HL-60 (cell line): ENCODE measurements around the gene ZBP1.

ENCODE experiments used
- DNase-seq, 2 experiments: peaks; one replicate each; pipeline ENCODE4 v3.0.0-alpha.2; 2010 to 2020; ENCODE audit warnings: low read depth in 1 of 2, low spot score in 1 of 2
- H3K27ac ChIP-seq: fragments of 250-450 bp; sonication (Bioruptor Pico); replicated peaks from 2 replicates; pipeline ENCODE4 v1.5.1; 2020; ENCODE audit warnings: mild to moderate bottlenecking, moderate library complexity
- H3K27me3 ChIP-seq: fragments of 250-450 bp; sonication (Bioruptor Pico); 2 replicates; pipeline ENCODE4 v1.5.1; 2021; ENCODE audit warnings: mild to moderate bottlenecking, moderate library complexity; ENCODE audit not compliant: insufficient read depth, poor library complexity, severe bottlenecking
- H3K4me3 ChIP-seq: replicated peaks from 2 replicates; pipeline ENCODE4 v1.5.1; 2011; ENCODE audit warnings: mild to moderate bottlenecking, control low read depth, low read length; ENCODE audit not compliant: insufficient read depth
- CTCF ChIP-seq: IDR thresholded peaks from one replicate; pipeline ENCODE4 v1.5.1; 2011; ENCODE audit warnings: low read length, control low read depth, inconsistent platforms; ENCODE audit not compliant: insufficient read depth
- GABPA ChIP-seq: IDR thresholded peaks from 2 replicates; pipeline ENCODE4 v1.6.1; 2012; ENCODE audit warnings: low read depth
- POLR2AphosphoS5 ChIP-seq: IDR thresholded peaks from 2 replicates; pipeline ENCODE4 v1.6.1; 2012; ENCODE audit warnings: low read depth
- REST ChIP-seq: IDR thresholded peaks from 2 replicates; pipeline ENCODE4 v1.6.1; 2012; ENCODE audit warnings: low read depth; ENCODE audit not compliant: insufficient replicate concordance
- SPI1 ChIP-seq: IDR thresholded peaks from 2 replicates; pipeline ENCODE4 v1.6.1; 2012; ENCODE audit warnings: low read depth, mild to moderate bottlenecking, borderline replicate concordance

Gene ZBP1

GRCh38 chr20:57556980-57557274 lies 63.3 kb downstream of the ZBP1 start:
- TF ChIP-seq POLR2AphosphoS5 (no peak), SPI1 (no peak), REST (no peak), CTCF (no peak), GABPA (no peak)
- no peak for DNase-seq
- Histone ChIP-seq H3K4me3 (no peak overlapping the region), H3K27me3 (peaks cover 14% of the 10 kb centered on the region), H3K27ac (no peak overlapping the region)

GRCh38 chr20:57555457-57556184 lies 64.6 kb downstream of the ZBP1 start:
- Histone ChIP-seq H3K27ac (no peak overlapping the region), H3K27me3 (peaks cover 14% of the 10 kb centered on the region), H3K4me3 (no peak overlapping the region)
- DNase-seq, result no peak
- TF ChIP-seq REST (no peak), CTCF (no peak), SPI1 (no peak), POLR2AphosphoS5 (no peak), GABPA (no peak)
